Stimulated activated CD4-positive, alpha-beta T cell treated with anti-CD3 and anti-CD28 coated beads, Interleukin-4, amount 100 ng/mL, for 4 hours (primary cell): ENCODE results near the gene PPM1B.
"Not testable (repeated sequence)": the region's sequence is repeated elsewhere in the genome, so short reads cannot be mapped to it uniquely, and the experiment has no call there.

ENCODE experiments used
- DNase-seq, 2 experiments: peaks; one replicate each; pipeline ENCODE4 v3.0.0-alpha.2; 2020

The PPM1B gene

GRCh38 chr2:44168681-44169154, at the start of gene PPM1B:
PPM1B (plus strand) TSS chr2:44168875; CDS start chr2:44201200, 32,325 bp downstream.
- DNase-seq: peak; percentile 99

- no peak for DNase-seq
Observed at GRCh38 chr2:44119878-44120277, 48.8 kb upstream of the PPM1B start.

- DNase-seq: peak in 1 of 2 experiments; percentile 37
Observed at GRCh38 chr2:44120428-44120827, 48.2 kb upstream of the PPM1B start.

GRCh38 chr2:44121899-44122298, 46.8 kb upstream of the PPM1B start:
- DNase-seq: no peak

GRCh38 chr2:44124500-44124899, 44.2 kb upstream of the PPM1B start:
- no peak for DNase-seq

GRCh38 chr2:44126106-44126797, 42.4 kb upstream of the PPM1B start:
- no peak for DNase-seq

GRCh38 chr2:44130441-44130840, 38.2 kb upstream of the PPM1B start:
- DNase-seq: no peak

GRCh38 chr2:44131177-44131576, 37.5 kb upstream of the PPM1B start:
- no peak for DNase-seq

GRCh38 chr2:44133602-44134001, 35.1 kb upstream of the PPM1B start:
- DNase-seq: not testable (repeated sequence)

- DNase-seq: no peak
Observed at GRCh38 chr2:44134848-44135247, 33.8 kb upstream of the PPM1B start.

GRCh38 chr2:44135296-44135695, 33.4 kb upstream of the PPM1B start:
- DNase-seq: no peak

GRCh38 chr2:44135771-44136170, 32.9 kb upstream of the PPM1B start:
- DNase-seq: no peak

GRCh38 chr2:44136252-44136651, 32.4 kb upstream of the PPM1B start:
- DNase-seq: no peak

GRCh38 chr2:44137048-44137447, 31.6 kb upstream of the PPM1B start:
- DNase-seq: no peak

- DNase-seq: no peak
Observed at GRCh38 chr2:44137872-44138551, 30.7 kb upstream of the PPM1B start.

GRCh38 chr2:44139741-44140140, 28.9 kb upstream of the PPM1B start:
- DNase-seq: no peak

- DNase-seq: no peak
Observed at GRCh38 chr2:44142306-44142705, 26.4 kb upstream of the PPM1B start.

GRCh38 chr2:44143701-44144100, 25.0 kb upstream of the PPM1B start:
- DNase-seq: no peak

- no peak for DNase-seq
Observed at GRCh38 chr2:44148999-44149398, 19.7 kb upstream of the PPM1B start.

GRCh38 chr2:44150473-44150872, 18.2 kb upstream of the PPM1B start:
- no peak for DNase-seq

GRCh38 chr2:44152865-44153669, 15.6 kb upstream of the PPM1B start:
- DNase-seq: no peak

- no peak for DNase-seq
Observed at GRCh38 chr2:44155666-44156446, 12.8 kb upstream of the PPM1B start.

- no peak for DNase-seq
Observed at GRCh38 chr2:44163777-44164176, 4.9 kb upstream of the PPM1B start.
